ENCODE data around the gene RTP5.

RTP5 gene

GRCh38 chr2:241904791-241905710 is 35.5 kb downstream of the RTP5 start:
- TF ChIP-seq FOXM1 (IDR thresholded peaks at IDR 0.05; ENCODE audit: borderline replicate concordance, low read depth) (no peak), ZBTB7A (IDR thresholded peaks at IDR 0.05; ENCODE audit: low read depth) (no peak), CREB1 (IDR thresholded peaks at IDR 0.05; ENCODE audit: low read depth) (no peak), MAX (IDR thresholded peaks at IDR 0.05) (no peak), RAD21 (IDR thresholded peaks at IDR 0.05; ENCODE audit: low read depth) (no peak), YY1 (IDR thresholded peaks at IDR 0.05; ENCODE audit: low read depth) (no peak), NFIC (IDR thresholded peaks at IDR 0.05) (no peak), TAF1 (IDR thresholded peaks at IDR 0.05; ENCODE audit: low read depth) (no peak)

- TF ChIP-seq, protein P1, sequence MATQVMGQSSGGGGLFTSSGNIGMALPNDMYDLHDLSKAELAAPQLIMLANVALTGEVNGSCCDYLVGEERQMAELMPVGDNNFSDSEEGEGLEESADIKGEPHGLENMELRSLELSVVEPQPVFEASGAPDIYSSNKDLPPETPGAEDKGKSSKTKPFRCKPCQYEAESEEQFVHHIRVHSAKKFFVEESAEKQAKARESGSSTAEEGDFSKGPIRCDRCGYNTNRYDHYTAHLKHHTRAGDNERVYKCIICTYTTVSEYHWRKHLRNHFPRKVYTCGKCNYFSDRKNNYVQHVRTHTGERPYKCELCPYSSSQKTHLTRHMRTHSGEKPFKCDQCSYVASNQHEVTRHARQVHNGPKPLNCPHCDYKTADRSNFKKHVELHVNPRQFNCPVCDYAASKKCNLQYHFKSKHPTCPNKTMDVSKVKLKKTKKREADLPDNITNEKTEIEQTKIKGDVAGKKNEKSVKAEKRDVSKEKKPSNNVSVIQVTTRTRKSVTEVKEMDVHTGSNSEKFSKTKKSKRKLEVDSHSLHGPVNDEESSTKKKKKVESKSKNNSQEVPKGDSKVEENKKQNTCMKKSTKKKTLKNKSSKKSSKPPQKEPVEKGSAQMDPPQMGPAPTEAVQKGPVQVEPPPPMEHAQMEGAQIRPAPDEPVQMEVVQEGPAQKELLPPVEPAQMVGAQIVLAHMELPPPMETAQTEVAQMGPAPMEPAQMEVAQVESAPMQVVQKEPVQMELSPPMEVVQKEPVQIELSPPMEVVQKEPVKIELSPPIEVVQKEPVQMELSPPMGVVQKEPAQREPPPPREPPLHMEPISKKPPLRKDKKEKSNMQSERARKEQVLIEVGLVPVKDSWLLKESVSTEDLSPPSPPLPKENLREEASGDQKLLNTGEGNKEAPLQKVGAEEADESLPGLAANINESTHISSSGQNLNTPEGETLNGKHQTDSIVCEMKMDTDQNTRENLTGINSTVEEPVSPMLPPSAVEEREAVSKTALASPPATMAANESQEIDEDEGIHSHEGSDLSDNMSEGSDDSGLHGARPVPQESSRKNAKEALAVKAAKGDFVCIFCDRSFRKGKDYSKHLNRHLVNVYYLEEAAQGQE (IDR thresholded peaks at IDR 0.05; ENCODE audit: low read depth): no peak
- TF ChIP-seq EGR1 (IDR thresholded peaks at IDR 0.05): no peak
- no peak for TF ChIP-seq YY1 (IDR thresholded peaks at IDR 0.05; ENCODE audit: low read depth)
These were observed 36.3 kb downstream of the RTP5 start for GRCh38 chr2:241905716-241906377.

DNA sequence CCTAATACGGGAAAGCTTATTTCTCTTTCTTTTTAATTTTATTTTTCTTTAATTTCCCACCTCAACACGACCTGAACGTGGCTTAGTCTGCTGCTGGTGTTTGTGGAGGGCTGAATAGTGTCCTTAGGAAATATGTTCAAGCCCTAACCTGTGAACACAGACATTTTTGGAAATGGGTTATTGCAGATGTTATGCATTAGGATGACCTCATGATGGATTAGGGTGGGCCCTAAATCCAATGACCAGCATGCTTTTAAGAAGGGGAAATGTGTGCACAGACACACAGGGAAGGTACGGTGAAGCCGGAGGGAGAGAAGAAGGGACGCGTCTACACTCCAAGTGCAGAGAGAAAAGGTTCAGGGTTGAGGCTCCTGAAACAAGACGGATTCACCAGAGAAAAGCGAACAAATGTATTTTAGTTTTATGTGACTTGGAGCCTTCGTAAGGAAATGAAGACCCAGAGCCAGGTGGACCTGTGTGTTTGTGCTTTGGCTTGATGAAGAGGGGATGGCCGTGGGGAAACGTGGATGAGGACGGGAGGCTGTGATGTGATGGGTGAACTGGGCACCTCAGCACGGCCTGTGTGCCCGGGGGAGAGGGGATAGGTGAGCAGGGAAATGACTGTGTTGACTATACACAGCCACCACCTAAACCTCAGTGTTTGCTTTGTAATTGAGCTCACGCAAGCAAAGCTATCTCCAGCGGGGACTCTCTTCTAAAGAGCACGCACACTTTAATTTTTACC is 37.5 kb downstream of the RTP5 start:
- TF ChIP-seq TAF1 (IDR thresholded peaks at IDR 0.05; ENCODE audit: low read depth): no peak
- TF ChIP-seq, protein P1 (IDR thresholded peaks at IDR 0.05; ENCODE audit: low read depth): no peak
- TF ChIP-seq NFIC (IDR thresholded peaks at IDR 0.05): no peak
- TF ChIP-seq, protein P2, sequence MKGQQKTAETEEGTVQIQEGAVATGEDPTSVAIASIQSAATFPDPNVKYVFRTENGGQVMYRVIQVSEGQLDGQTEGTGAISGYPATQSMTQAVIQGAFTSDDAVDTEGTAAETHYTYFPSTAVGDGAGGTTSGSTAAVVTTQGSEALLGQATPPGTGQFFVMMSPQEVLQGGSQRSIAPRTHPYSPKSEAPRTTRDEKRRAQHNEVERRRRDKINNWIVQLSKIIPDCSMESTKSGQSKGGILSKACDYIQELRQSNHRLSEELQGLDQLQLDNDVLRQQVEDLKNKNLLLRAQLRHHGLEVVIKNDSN (IDR thresholded peaks at IDR 0.05): no peak
- no peak for TF ChIP-seq TEAD4 (IDR thresholded peaks at IDR 0.05)
- TF ChIP-seq FOXM1 (IDR thresholded peaks at IDR 0.05; ENCODE audit: borderline replicate concordance, low read depth): no peak
- TF ChIP-seq EGR1 (IDR thresholded peaks at IDR 0.05): no peak
- TF ChIP-seq TCF12 (IDR thresholded peaks at IDR 0.05; ENCODE audit: low read depth): no peak
- no peak for TF ChIP-seq CREB1 (IDR thresholded peaks at IDR 0.05; ENCODE audit: low read depth)
- no peak for TF ChIP-seq YY1 (IDR thresholded peaks at IDR 0.05; ENCODE audit: low read depth)
- TF ChIP-seq CEBPB (IDR thresholded peaks at IDR 0.05): no peak
- no peak for TF ChIP-seq MAX (IDR thresholded peaks at IDR 0.05)
- no peak for TF ChIP-seq ZBTB7A (IDR thresholded peaks at IDR 0.05; ENCODE audit: low read depth)
- TF ChIP-seq EP300 (IDR thresholded peaks at IDR 0.05; ENCODE audit: borderline replicate concordance): no peak
- TF ChIP-seq RAD21 (IDR thresholded peaks at IDR 0.05; ENCODE audit: low read depth): no peak

- no peak for TF ChIP-seq CEBPB (IDR thresholded peaks at IDR 0.05)
- TF ChIP-seq EP300 (IDR thresholded peaks at IDR 0.05; ENCODE audit: borderline replicate concordance): no peak
- no peak for TF ChIP-seq ZBTB7A (IDR thresholded peaks at IDR 0.05; ENCODE audit: low read depth)
- no peak for TF ChIP-seq CREB1 (IDR thresholded peaks at IDR 0.05; ENCODE audit: low read depth)
- TF ChIP-seq RAD21 (IDR thresholded peaks at IDR 0.05; ENCODE audit: low read depth): no peak
- no peak for TF ChIP-seq EGR1 (IDR thresholded peaks at IDR 0.05)
- no peak for TF ChIP-seq YY1 (IDR thresholded peaks at IDR 0.05; ENCODE audit: low read depth)
- no peak for TF ChIP-seq FOXM1 (IDR thresholded peaks at IDR 0.05; ENCODE audit: borderline replicate concordance, low read depth)
- no peak for TF ChIP-seq TCF12 (IDR thresholded peaks at IDR 0.05; ENCODE audit: low read depth)
- TF ChIP-seq, protein P1 (IDR thresholded peaks at IDR 0.05; ENCODE audit: low read depth): no peak
- no peak for TF ChIP-seq TAF1 (IDR thresholded peaks at IDR 0.05; ENCODE audit: low read depth)
- no peak for TF ChIP-seq TEAD4 (IDR thresholded peaks at IDR 0.05)
These were observed 39.3 kb downstream of the RTP5 start for GRCh38 chr2:241908686-241909420.

All from Ishikawa (cell line).